WTC11 (cell line): ENCODE data around the gene NHLH2. TPM values are rescaled to one million over a fixed set of nuclear protein-coding genes. Genes with fewer than 3 reads are reported as not detected.

Experiments
- ATAC-seq: fragments of 200-7000 bp; cut with Tn5 transposase; 2 replicates; pipeline ENCODE4 v1.10.0; 2021; ENCODE audit warnings: mild to moderate bottlenecking, moderate library complexity
- CTCF ChIA-PET: fragments of 300-600 bp; sonication (Branson Sonifier 250); formaldehyde crosslinking; loops from one replicate; lab custom pipeline; 2021; ENCODE audit warnings: antibody characterized with exemption; lab: Charles Lee
- POLR2A ChIA-PET: fragments of 350-600 bp; sonication (Branson Sonifier 250); formaldehyde crosslinking; loops from one replicate; lab custom pipeline; 2021; ENCODE audit warnings: antibody characterized with exemption; lab: Charles Lee
- DNase-seq: peaks from one replicate; pipeline ENCODE4 v3.0.0; 2021; ENCODE audit warnings: low spot score
- H3K27ac Mint-ChIP-seq: 2 replicates; pipeline ENCODE4 v1.8.0; 2021; ENCODE audit warnings: mixed read lengths
- H3K27me3 Mint-ChIP-seq: 2 replicates; pipeline ENCODE4 v1.8.0; 2021; ENCODE audit warnings: low read depth, mild to moderate bottlenecking, moderate library complexity, mixed read lengths
- H3K36me3 Mint-ChIP-seq: 2 replicates; pipeline ENCODE4 v1.8.0; 2021; ENCODE audit warnings: mixed read lengths
- H3K4me1 Mint-ChIP-seq: 2 replicates; pipeline ENCODE4 v1.8.0; 2022; ENCODE audit warnings: mixed read lengths
- H3K4me3 Mint-ChIP-seq: 2 replicates; pipeline ENCODE4 v1.8.0; 2021; ENCODE audit warnings: mild to moderate bottlenecking, moderate library complexity, mixed read lengths
- H3K9me3 Mint-ChIP-seq: 2 replicates; pipeline ENCODE4 v1.8.0; 2021; ENCODE audit warnings: mixed read lengths
- AR ChIP-seq: fragments of 250-450 bp; sonication (Bioruptor Pico); IDR thresholded peaks from 2 replicates; pipeline ENCODE4 v1.9.0; 2021; ENCODE audit warnings: mild to moderate bottlenecking
- ATF2 ChIP-seq: sonication (generic); formaldehyde crosslinking; IDR thresholded peaks from 2 replicates; pipeline ENCODE4 v1.8.1; 2022; ENCODE audit warnings: low read depth, missing genetic modification reagents, borderline replicate concordance
- CBFB ChIP-seq: sonication (generic); formaldehyde crosslinking; IDR thresholded peaks from 2 replicates; pipeline ENCODE4 v1.8.1; 2022; ENCODE audit warnings: mild to moderate bottlenecking, low read depth, missing genetic modification reagents
- CDX4 ChIP-seq: fragments of 250-450 bp; sonication (Bioruptor Pico); IDR thresholded peaks from 2 replicates; pipeline ENCODE4 v1.9.0; 2021; ENCODE audit warnings: moderate library complexity, mild to moderate bottlenecking, inconsistent platforms, borderline replicate concordance
- CREB1 ChIP-seq: sonication (generic); formaldehyde crosslinking; IDR thresholded peaks from 2 replicates; pipeline ENCODE4 v1.8.0; 2023; ENCODE audit warnings: mild to moderate bottlenecking, missing genetic modification reagents
- IRF2 ChIP-seq: sonication (generic); formaldehyde crosslinking; IDR thresholded peaks from 2 replicates; pipeline ENCODE4 v1.8.0; 2022; ENCODE audit warnings: low read depth, missing genetic modification reagents, borderline replicate concordance
- JAZF1 ChIP-seq: fragments of 250-450 bp; sonication (Bioruptor Pico); IDR thresholded peaks from 2 replicates; pipeline ENCODE4 v1.9.0; 2021; ENCODE audit warnings: moderate library complexity, mild to moderate bottlenecking, inconsistent platforms
- PRDM15 ChIP-seq: sonication (generic); formaldehyde crosslinking; IDR thresholded peaks from 2 replicates; pipeline ENCODE4 v1.8.0; 2022; ENCODE audit warnings: missing genetic modification reagents
- PRRX2 ChIP-seq: fragments of 250-450 bp; sonication (Bioruptor Pico); IDR thresholded peaks from 2 replicates; pipeline ENCODE4 v1.8.0; 2021; ENCODE audit warnings: mild to moderate bottlenecking
- ZNF219 ChIP-seq: sonication (generic); formaldehyde crosslinking; IDR thresholded peaks from 2 replicates; pipeline ENCODE4 v1.8.0; 2023; ENCODE audit warnings: missing genetic modification reagents, mild to moderate bottlenecking, borderline replicate concordance
- ZNF396 ChIP-seq: fragments of 250-450 bp; sonication (Bioruptor Pico); IDR thresholded peaks from 2 replicates; pipeline ENCODE4 v1.8.0; 2021; ENCODE audit warnings: mild to moderate bottlenecking, moderate library complexity, borderline replicate concordance
- ZNF423 ChIP-seq: fragments of 250-450 bp; sonication (Bioruptor Pico); IDR thresholded peaks from 2 replicates; pipeline ENCODE4 v2.1.2; 2022; ENCODE audit warnings: mild to moderate bottlenecking, moderate library complexity
- ZNF512 ChIP-seq: sonication (generic); formaldehyde crosslinking; IDR thresholded peaks from 2 replicates; pipeline ENCODE4 v1.8.1; 2022; ENCODE audit warnings: missing genetic modification reagents, borderline replicate concordance
- total RNA-seq: library from RNA; stranded (reverse); gene quantifications from 3 replicates; pipeline ENCODE4 v1.2.3, GENCODE V29; 2021
- TF ChIP-seq, protein P1 (sequence below): fragments of 250-450 bp; sonication (Bioruptor Pico); IDR thresholded peaks from 2 replicates; pipeline ENCODE4 v2.1.2; 2022; ENCODE audit warnings: mild to moderate bottlenecking, moderate library complexity
- TF ChIP-seq, protein P2 (sequence below): fragments of 250-450 bp; sonication (Bioruptor Pico); IDR thresholded peaks from 2 replicates; pipeline ENCODE4 v1.8.0; 2021; ENCODE audit warnings: mild to moderate bottlenecking

Gene NHLH2
- total RNA-seq, 1 experiment from 2014 or later = 4.3 TPM

DNA sequence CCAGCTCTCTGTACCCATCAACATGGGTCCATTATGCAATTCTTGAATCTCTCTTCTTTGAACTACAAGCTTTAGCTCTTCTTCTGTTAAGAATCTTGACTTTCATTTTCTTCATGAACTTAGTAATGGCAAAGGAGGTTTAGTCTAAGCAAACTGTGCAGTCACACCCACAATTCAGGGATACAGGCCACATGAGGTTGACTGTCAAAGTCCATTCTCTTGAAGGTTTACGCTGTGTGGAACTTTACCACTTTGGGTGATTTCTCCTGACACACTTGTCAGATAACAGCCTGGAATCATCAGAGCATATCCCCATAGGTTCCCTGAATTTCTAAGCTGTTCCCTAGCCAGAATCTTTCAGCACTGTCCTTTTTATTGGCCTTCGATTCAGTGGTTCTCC, 48.0 kb upstream of the NHLH2 start:
- no peaks in the 10 kb centered on the region for H3K9me3 Mint-ChIP-seq
- TF ChIP-seq JAZF1 (CRISPR knock-in tag) = no peak
- TF ChIP-seq ZNF423 (CRISPR knock-in tag) = no peak
- TF ChIP-seq PRRX2 = no peak
- no peak for TF ChIP-seq CDX4 (CRISPR knock-in tag)
- no peak for TF ChIP-seq CBFB (CRISPR knock-in tag)
- TF ChIP-seq PRDM15 (CRISPR knock-in tag) = no peak
- no peak for TF ChIP-seq ZNF512 (CRISPR knock-in tag)
- TF ChIP-seq ZNF219 = no peak
- TF ChIP-seq, all 79 proteins: peak for 0
- ChIA-PET POLR2A (no interaction called here), CTCF (interaction anchor here (1.0 kb wide), 1 partner anchor 93 kb away, joined by 3 read pairs; no protein-coding TSS in a partner anchor)
- Mint-ChIP-seq H3K27me3 (no peaks in the 10 kb centered on the region), H3K36me3 (no peaks in the 10 kb centered on the region), H3K4me3 (no peak overlapping the region), H3K27ac (no peak overlapping the region), H3K4me1 (peaks cover 4% of the 10 kb centered on the region)
- DNase-seq (no peak), ATAC-seq (no peak)

GRCh38 chr1:115882913-115883902, 42.3 kb upstream of the NHLH2 start:
- Mint-ChIP-seq H3K9me3 (no peaks in the 10 kb centered on the region), H3K4me3 (no peak overlapping the region), H3K4me1 (peaks cover 21% of the 10 kb centered on the region), H3K27ac (no peak overlapping the region), H3K36me3 (no peaks in the 10 kb centered on the region), H3K27me3 (no peaks in the 10 kb centered on the region)
- CTCF ChIA-PET = interaction anchor here (1.0 to 1.5 kb wide), 2 partner anchors 76 to 98 kb away, joined by 3 to 4 read pairs; no protein-coding TSS in a partner anchor
- no peak for DNase-seq
- POLR2A ChIA-PET = no interaction called here
- ATAC-seq = no peak
- TF ChIP-seq, protein P1, sequence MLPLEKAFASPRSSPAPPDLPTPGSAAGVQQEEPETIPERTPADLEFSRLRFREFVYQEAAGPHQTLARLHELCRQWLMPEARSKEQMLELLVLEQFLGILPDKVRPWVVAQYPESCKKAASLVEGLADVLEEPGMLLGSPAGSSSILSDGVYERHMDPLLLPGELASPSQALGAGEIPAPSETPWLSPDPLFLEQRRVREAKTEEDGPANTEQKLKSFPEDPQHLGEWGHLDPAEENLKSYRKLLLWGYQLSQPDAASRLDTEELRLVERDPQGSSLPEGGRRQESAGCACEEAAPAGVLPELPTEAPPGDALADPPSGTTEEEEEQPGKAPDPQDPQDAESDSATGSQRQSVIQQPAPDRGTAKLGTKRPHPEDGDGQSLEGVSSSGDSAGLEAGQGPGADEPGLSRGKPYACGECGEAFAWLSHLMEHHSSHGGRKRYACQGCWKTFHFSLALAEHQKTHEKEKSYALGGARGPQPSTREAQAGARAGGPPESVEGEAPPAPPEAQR (CRISPR knock-in tag) = no peak
- TF ChIP-seq AR (CRISPR knock-in tag) (no peak), IRF2 (CRISPR knock-in tag) (no peak), ATF2 (CRISPR knock-in tag) (no peak), ZNF396 (CRISPR knock-in tag) (no peak), CREB1 (CRISPR knock-in tag) (no peak), PRDM15 (CRISPR knock-in tag) (no peak)
- TF ChIP-seq, protein P2, sequence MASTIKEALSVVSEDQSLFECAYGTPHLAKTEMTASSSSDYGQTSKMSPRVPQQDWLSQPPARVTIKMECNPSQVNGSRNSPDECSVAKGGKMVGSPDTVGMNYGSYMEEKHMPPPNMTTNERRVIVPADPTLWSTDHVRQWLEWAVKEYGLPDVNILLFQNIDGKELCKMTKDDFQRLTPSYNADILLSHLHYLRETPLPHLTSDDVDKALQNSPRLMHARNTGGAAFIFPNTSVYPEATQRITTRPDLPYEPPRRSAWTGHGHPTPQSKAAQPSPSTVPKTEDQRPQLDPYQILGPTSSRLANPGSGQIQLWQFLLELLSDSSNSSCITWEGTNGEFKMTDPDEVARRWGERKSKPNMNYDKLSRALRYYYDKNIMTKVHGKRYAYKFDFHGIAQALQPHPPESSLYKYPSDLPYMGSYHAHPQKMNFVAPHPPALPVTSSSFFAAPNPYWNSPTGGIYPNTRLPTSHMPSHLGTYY (CRISPR knock-in tag) = no peak
